ENCODE results near the gene MATN4. TPM values are rescaled to one million over a fixed set of nuclear protein-coding genes. Genes with fewer than 3 reads are reported as not detected.

MATN4 gene
- total and polyA plus RNA-seq, 4 experiments from 2014 or later: not detected

DNA sequence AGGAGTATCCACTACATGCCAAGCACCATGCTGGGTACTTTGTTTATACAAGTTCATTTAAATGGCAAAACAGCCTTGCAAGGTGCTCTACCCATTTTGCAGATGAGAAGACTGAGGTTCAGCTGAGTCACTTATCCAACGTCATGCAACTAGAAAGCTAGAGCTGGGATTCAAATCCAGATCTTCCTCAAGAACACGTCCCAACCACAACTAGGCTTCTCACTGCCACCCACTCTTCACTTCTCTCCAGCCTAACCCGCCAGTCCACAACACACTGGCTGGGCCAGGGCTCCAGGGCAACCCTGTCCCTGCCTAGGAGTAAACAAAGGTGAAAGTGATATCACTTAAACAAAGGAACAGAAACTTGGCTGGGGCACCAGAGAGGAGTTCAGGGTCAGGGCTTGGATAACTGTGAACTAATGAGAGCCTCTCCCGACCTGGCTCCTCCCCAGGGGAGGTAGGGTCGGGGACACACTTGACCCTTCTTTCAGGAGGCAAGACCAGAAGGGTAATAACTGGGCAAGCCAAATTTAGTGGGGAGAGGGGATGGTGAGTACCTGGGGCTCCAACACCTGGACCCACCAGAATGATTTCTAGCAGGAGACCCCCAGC, 32.2 kb upstream of the MATN4 start:
- no peaks in the 10 kb centered on the region for H3K27me3 Mint-ChIP-seq
- H3K9me3 Mint-ChIP-seq: no peaks in the 10 kb centered on the region
- no peak for DNase-seq
- Histone ChIP-seq H3K4me3 (ENCODE audit: low read length in 2 of 2) (no peak overlapping the region), H3K27ac (ENCODE audit: low read depth, low read length) (no peak overlapping the region), H3K36me3 (ENCODE audit: insufficient read depth, low read length) (no peaks in the 10 kb centered on the region), H3K4me1 (ENCODE audit: insufficient read depth, low read length) (peaks cover 5% of the 10 kb centered on the region), H3K27me3 (ENCODE audit: insufficient read depth, low read length) (no peaks in the 10 kb centered on the region), H3K9me3 (ENCODE audit: control insufficient read depth in 1 of 2, low read length in 2 of 2) (no peaks in the 10 kb centered on the region)
- ChIA-PET CTCF (ENCODE audit: partially characterized antibody) (interaction anchor here (1.0 kb wide), 1 partner anchor 431 kb away, joined by 3 read pairs; no protein-coding TSS in a partner anchor), POLR2A (ENCODE audit: partially characterized antibody) (no interaction called here)
- no peak overlapping the region for H3K27ac Mint-ChIP-seq
- intact Hi-C loops (cut with micrococcal nuclease): no loop called here
- peaks cover 0 to 11% (median 3%) of the 10 kb centered on the region in 4 donors for H3K4me1 Mint-ChIP-seq
- no peak overlapping the region for H3K4me3 Mint-ChIP-seq
- H3K36me3 Mint-ChIP-seq: no peaks in the 10 kb centered on the region

GRCh38 chr20:45339799-45340198, 31.7 kb upstream of the MATN4 start:
- H3K27ac ChIP-seq (ENCODE audit: low read depth, low read length): no peak overlapping the region
- H3K4me3 Mint-ChIP-seq: no peak overlapping the region
- H3K36me3 Mint-ChIP-seq: no peaks in the 10 kb centered on the region
- no peaks in the 10 kb centered on the region for H3K36me3 ChIP-seq (ENCODE audit: insufficient read depth, low read length)
- intact Hi-C loops (cut with micrococcal nuclease): no loop called here
- H3K27me3 Mint-ChIP-seq: no peaks in the 10 kb centered on the region
- H3K9me3 ChIP-seq (ENCODE audit: control insufficient read depth in 1 of 2, low read length in 2 of 2): no peaks in the 10 kb centered on the region
- H3K27me3 ChIP-seq (ENCODE audit: insufficient read depth, low read length): no peaks in the 10 kb centered on the region
- CTCF ChIA-PET (ENCODE audit: partially characterized antibody): interaction anchor here (1.0 kb wide), 1 partner anchor 431 kb away, joined by 3 read pairs; no protein-coding TSS in a partner anchor
- no peak overlapping the region for H3K4me3 ChIP-seq (ENCODE audit: low read length in 2 of 2)
- H3K4me1 ChIP-seq (ENCODE audit: insufficient read depth, low read length): peaks cover 5% of the 10 kb centered on the region
- DNase-seq: no peak
- H3K4me1 Mint-ChIP-seq: peaks cover 0 to 6% (median 2%) of the 10 kb centered on the region in 4 donors
- peak overlapping the region in 1 of 7 donors; percentile 30 for H3K27ac Mint-ChIP-seq
- POLR2A ChIA-PET (ENCODE audit: partially characterized antibody): no interaction called here
- no peaks in the 10 kb centered on the region for H3K9me3 Mint-ChIP-seq

DNA sequence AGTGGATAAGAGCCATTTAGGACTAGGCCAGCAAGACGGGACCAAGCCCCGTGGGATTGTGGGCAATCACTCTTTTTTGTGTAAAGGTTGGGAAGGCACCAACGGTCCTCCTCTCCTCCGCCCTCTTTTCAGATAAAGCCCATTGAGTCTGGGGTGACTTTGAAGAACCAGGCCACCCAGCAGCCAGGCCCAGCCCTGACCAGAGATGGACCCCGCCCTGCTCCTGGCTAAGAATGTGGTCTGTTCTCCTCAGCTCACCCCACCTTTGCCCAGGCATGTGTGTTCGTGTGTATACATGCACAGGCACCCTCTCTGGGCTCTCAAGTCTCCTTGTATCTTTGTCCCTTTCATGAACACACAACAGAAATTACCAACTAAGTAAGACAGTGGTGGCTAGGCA, 31.0 kb upstream of the MATN4 start:
- Mint-ChIP-seq H3K27me3 (no peaks in the 10 kb centered on the region), H3K27ac (peak overlapping the region in 1 of 7 donors; percentile 42), H3K36me3 (no peaks in the 10 kb centered on the region), H3K9me3 (no peaks in the 10 kb centered on the region), H3K4me3 (no peak overlapping the region), H3K4me1 (peaks cover 0 to 3% (median under 1%) of the 10 kb centered on the region in 4 donors)
- peaks cover 1% of the 10 kb centered on the region for H3K4me1 ChIP-seq (ENCODE audit: insufficient read depth, low read length)
- ChIA-PET CTCF (ENCODE audit: partially characterized antibody) (no interaction called here), POLR2A (ENCODE audit: partially characterized antibody) (no interaction called here)
- no peaks in the 10 kb centered on the region for H3K27me3 ChIP-seq (ENCODE audit: insufficient read depth, low read length)
- intact Hi-C loops (cut with micrococcal nuclease): no loop called here
- H3K9me3 ChIP-seq (ENCODE audit: control insufficient read depth in 1 of 2, low read length in 2 of 2): no peaks in the 10 kb centered on the region
- no peak for DNase-seq
- H3K36me3 ChIP-seq (ENCODE audit: insufficient read depth, low read length): no peaks in the 10 kb centered on the region
- no peak overlapping the region for H3K4me3 ChIP-seq (ENCODE audit: low read length in 2 of 2)
- no peak overlapping the region for H3K27ac ChIP-seq (ENCODE audit: low read depth, low read length)

DNA sequence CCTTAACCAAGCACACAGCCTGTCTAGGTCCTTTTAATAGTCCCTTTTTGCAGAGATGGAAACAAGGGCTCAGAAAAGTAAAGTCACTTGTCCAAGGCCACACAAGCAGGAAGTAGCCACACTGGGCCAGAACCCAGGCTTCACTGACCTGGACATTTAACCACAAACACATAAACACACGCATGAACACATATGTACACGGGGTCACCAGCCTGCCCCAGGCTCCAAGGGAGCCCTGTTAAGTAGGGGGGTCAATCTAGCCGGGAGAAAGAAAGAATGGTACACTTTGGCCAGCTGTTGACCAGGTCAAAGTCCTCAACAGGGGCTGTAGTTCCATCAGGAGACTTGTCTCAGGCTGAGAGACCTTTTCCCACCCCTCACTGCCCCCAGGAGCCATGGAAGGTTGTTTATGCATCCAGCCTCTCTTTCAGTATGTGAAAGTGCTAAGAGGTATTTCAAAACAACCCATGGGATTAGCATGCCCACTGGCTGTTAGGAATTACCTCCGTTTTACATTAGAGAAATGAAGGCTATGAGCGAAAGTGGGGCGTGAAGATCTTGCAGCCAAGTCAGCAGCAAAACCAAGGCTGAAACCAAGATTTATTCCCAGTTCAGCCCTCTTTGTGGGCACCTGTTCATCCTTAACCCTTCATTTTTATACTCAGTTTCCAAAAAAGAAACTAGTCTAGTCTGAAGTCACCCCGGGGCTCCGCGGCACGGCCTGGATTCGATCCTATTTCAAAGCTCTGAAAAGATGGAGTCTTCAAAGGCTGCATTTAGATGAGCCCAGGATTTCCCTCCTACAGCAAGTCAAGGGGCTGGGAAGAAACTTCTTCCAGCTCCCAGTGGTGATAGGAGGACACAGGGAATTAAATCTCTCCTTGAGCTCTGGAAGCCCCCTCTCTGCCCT, 30.3 kb upstream of the MATN4 start:
- Histone ChIP-seq H3K9me3 (ENCODE audit: control insufficient read depth in 1 of 2, low read length in 2 of 2) (no peaks in the 10 kb centered on the region), H3K4me3 (ENCODE audit: low read length in 2 of 2) (no peak overlapping the region), H3K4me1 (ENCODE audit: insufficient read depth, low read length) (no peaks in the 10 kb centered on the region), H3K27ac (ENCODE audit: low read depth, low read length) (no peak overlapping the region), H3K36me3 (ENCODE audit: insufficient read depth, low read length) (no peaks in the 10 kb centered on the region), H3K27me3 (ENCODE audit: insufficient read depth, low read length) (no peaks in the 10 kb centered on the region)
- no peaks in the 10 kb centered on the region for H3K9me3 Mint-ChIP-seq
- H3K36me3 Mint-ChIP-seq: no peaks in the 10 kb centered on the region
- no peaks in the 10 kb centered on the region for H3K4me1 Mint-ChIP-seq
- no peak overlapping the region for H3K4me3 Mint-ChIP-seq
- ChIA-PET POLR2A (ENCODE audit: partially characterized antibody) (no interaction called here), CTCF (ENCODE audit: partially characterized antibody) (interaction anchor here (1.1 kb wide), 1 partner anchor 21 kb away, joined by 3 read pairs; no protein-coding TSS in a partner anchor)
- H3K27ac Mint-ChIP-seq: no peak overlapping the region
- intact Hi-C loops (cut with micrococcal nuclease): no loop called here
- no peak for DNase-seq
- H3K27me3 Mint-ChIP-seq: no peaks in the 10 kb centered on the region

DNA sequence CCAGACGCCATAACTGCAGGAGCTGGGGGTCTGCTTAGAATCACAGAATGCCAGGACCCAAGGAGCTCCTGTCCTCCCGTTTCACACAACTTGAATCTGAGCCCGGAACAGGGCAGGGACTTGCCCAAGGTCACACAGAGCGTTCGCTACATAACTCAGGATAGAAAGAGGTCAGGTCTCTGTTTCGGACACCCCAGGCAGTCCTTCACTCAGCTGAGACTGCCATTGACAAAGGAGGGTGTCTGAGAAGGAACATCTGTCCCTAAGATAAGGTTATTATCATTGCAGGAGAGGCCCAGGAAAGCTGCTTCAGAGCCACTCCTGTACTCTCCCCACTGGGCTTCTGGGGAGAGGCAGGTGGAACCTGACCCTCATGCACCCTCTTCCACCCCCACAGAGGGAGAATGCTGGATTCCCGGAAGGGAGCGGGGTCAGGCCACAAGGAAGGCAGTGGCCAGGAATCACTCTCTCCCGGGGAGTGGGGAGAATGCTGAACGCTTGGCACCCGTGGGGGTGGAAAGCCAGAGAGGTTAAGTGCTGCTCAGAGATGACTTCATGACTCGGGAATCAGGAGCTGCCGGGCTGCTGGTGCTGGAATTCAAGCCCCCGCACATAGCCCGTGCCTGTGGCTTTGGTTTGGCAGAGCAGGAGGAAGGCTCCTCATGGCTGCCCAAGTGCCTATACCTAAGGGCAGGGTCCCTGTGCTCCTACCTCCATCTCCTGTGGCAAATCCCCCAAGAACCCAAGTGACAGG, 29.4 kb upstream of the MATN4 start:
- no peaks in the 10 kb centered on the region for H3K36me3 ChIP-seq (ENCODE audit: insufficient read depth, low read length)
- Mint-ChIP-seq H3K27me3 (no peaks in the 10 kb centered on the region), H3K4me1 (no peaks in the 10 kb centered on the region), H3K36me3 (no peaks in the 10 kb centered on the region), H3K27ac (peak overlapping the region in 1 of 7 donors; percentile 36), H3K9me3 (no peaks in the 10 kb centered on the region), H3K4me3 (no peak overlapping the region)
- ChIA-PET POLR2A (ENCODE audit: partially characterized antibody) (no interaction called here), CTCF (ENCODE audit: partially characterized antibody) (interaction anchor here (1.1 kb wide), 1 partner anchor 20 kb away, joined by 3 read pairs; no protein-coding TSS in a partner anchor)
- DNase-seq: no peak
- H3K27me3 ChIP-seq (ENCODE audit: insufficient read depth, low read length): no peaks in the 10 kb centered on the region
- no peak overlapping the region for H3K4me3 ChIP-seq (ENCODE audit: low read length in 2 of 2)
- no peaks in the 10 kb centered on the region for H3K9me3 ChIP-seq (ENCODE audit: control insufficient read depth in 1 of 2, low read length in 2 of 2)
- intact Hi-C loops (cut with micrococcal nuclease): no loop called here
- no peaks in the 10 kb centered on the region for H3K4me1 ChIP-seq (ENCODE audit: insufficient read depth, low read length)
- no peak overlapping the region for H3K27ac ChIP-seq (ENCODE audit: low read depth, low read length)

GRCh38 chr20:45336530-45337366, 28.6 kb upstream of the MATN4 start:
- Mint-ChIP-seq H3K9me3 (no peaks in the 10 kb centered on the region), H3K27me3 (no peaks in the 10 kb centered on the region), H3K27ac (peak overlapping the region in 2 of 7 donors; percentile 13 to 36), H3K4me1 (no peaks in the 10 kb centered on the region), H3K36me3 (no peaks in the 10 kb centered on the region), H3K4me3 (no peak overlapping the region)
- Histone ChIP-seq H3K36me3 (ENCODE audit: insufficient read depth, low read length) (no peaks in the 10 kb centered on the region), H3K27ac (ENCODE audit: low read depth, low read length) (no peak overlapping the region), H3K27me3 (ENCODE audit: insufficient read depth, low read length) (no peaks in the 10 kb centered on the region), H3K4me1 (ENCODE audit: insufficient read depth, low read length) (no peaks in the 10 kb centered on the region), H3K4me3 (ENCODE audit: low read length in 2 of 2) (no peak overlapping the region), H3K9me3 (ENCODE audit: control insufficient read depth in 1 of 2, low read length in 2 of 2) (no peaks in the 10 kb centered on the region)
- POLR2A ChIA-PET (ENCODE audit: partially characterized antibody): no interaction called here
- intact Hi-C loops (cut with micrococcal nuclease): no loop called here
- DNase-seq: no peak
- CTCF ChIA-PET (ENCODE audit: partially characterized antibody): interaction anchor here (1.1 kb wide), 1 partner anchor 18 kb away, joined by 4 read pairs; no protein-coding TSS in a partner anchor
